Ishikawa (cell line): Measurements from ENCODE around the gene FBLN5.

Experiments
- CEBPB ChIP-seq: IDR thresholded peaks from 2 replicates; pipeline ENCODE4 v1.6.1; 2012
- CREB1 ChIP-seq: IDR thresholded peaks from 2 replicates; pipeline ENCODE4 v1.6.1; 2012; ENCODE audit warnings: low read depth
- EGR1 ChIP-seq: IDR thresholded peaks from 2 replicates; pipeline ENCODE4 v1.6.1; 2012
- EP300 ChIP-seq: IDR thresholded peaks from 2 replicates; pipeline ENCODE4 v1.6.1; 2012; ENCODE audit warnings: borderline replicate concordance
- FOXM1 ChIP-seq: IDR thresholded peaks from 2 replicates; pipeline ENCODE4 v1.6.1; 2012; ENCODE audit warnings: low read depth, borderline replicate concordance
- NFIC ChIP-seq: IDR thresholded peaks from 2 replicates; pipeline ENCODE4 v1.6.1; 2012
- RAD21 ChIP-seq: IDR thresholded peaks from 2 replicates; pipeline ENCODE4 v1.6.1; 2012; ENCODE audit warnings: low read depth
- TAF1 ChIP-seq: IDR thresholded peaks from 2 replicates; pipeline ENCODE4 v1.6.1; 2012; ENCODE audit warnings: low read depth, mild to moderate bottlenecking
- TCF12 ChIP-seq: IDR thresholded peaks from 2 replicates; pipeline ENCODE4 v1.6.1; 2012; ENCODE audit warnings: low read depth
- TEAD4 ChIP-seq: IDR thresholded peaks from 2 replicates; pipeline ENCODE4 v1.6.1; 2012
- YY1 ChIP-seq: IDR thresholded peaks from 2 replicates; pipeline ENCODE4 v1.6.1; 2012; ENCODE audit warnings: low read depth
- ZBTB7A ChIP-seq: IDR thresholded peaks from 2 replicates; pipeline ENCODE4 v1.6.1; 2012; ENCODE audit warnings: low read depth
- TF ChIP-seq, protein P1 (sequence below): IDR thresholded peaks from 2 replicates; pipeline ENCODE4 v1.6.1; 2012; ENCODE audit warnings: low read depth, mild to moderate bottlenecking
- TF ChIP-seq, protein P2 (sequence below): IDR thresholded peaks from 2 replicates; pipeline ENCODE4 v1.6.1; 2012
- TF ChIP-seq, protein P3 (sequence below): IDR thresholded peaks from 2 replicates; pipeline ENCODE4 v1.6.1; 2012

FBLN5 gene

DNA sequence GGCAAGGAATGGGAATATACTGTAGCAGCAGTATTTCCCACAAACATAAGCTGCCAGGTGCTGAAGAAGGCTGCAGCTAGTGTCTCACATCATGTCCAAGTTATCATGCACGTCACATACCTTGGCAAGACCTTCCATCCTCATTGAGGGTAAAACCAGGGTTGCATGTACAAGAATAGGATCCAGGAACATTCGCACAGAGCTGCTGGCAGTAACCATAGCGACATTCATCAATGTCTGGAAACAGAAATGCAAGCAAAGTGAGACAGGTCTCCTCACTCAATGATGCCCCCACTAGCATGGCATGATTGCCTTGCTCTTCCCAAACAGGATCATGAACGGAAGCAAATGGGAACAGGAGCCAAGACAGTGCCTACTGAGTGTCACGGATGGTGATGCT, 56.4 kb downstream of the FBLN5 start:
- TF ChIP-seq CEBPB (no peak), FOXM1 (no peak), YY1 (no peak), ZBTB7A (no peak), TEAD4 (no peak), RAD21 (no peak), TCF12 (no peak), NFIC (no peak), EGR1 (no peak), EP300 (no peak), TAF1 (no peak), CREB1 (no peak)
- TF ChIP-seq, protein P1, sequence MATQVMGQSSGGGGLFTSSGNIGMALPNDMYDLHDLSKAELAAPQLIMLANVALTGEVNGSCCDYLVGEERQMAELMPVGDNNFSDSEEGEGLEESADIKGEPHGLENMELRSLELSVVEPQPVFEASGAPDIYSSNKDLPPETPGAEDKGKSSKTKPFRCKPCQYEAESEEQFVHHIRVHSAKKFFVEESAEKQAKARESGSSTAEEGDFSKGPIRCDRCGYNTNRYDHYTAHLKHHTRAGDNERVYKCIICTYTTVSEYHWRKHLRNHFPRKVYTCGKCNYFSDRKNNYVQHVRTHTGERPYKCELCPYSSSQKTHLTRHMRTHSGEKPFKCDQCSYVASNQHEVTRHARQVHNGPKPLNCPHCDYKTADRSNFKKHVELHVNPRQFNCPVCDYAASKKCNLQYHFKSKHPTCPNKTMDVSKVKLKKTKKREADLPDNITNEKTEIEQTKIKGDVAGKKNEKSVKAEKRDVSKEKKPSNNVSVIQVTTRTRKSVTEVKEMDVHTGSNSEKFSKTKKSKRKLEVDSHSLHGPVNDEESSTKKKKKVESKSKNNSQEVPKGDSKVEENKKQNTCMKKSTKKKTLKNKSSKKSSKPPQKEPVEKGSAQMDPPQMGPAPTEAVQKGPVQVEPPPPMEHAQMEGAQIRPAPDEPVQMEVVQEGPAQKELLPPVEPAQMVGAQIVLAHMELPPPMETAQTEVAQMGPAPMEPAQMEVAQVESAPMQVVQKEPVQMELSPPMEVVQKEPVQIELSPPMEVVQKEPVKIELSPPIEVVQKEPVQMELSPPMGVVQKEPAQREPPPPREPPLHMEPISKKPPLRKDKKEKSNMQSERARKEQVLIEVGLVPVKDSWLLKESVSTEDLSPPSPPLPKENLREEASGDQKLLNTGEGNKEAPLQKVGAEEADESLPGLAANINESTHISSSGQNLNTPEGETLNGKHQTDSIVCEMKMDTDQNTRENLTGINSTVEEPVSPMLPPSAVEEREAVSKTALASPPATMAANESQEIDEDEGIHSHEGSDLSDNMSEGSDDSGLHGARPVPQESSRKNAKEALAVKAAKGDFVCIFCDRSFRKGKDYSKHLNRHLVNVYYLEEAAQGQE: no peak
- TF ChIP-seq, protein P2, sequence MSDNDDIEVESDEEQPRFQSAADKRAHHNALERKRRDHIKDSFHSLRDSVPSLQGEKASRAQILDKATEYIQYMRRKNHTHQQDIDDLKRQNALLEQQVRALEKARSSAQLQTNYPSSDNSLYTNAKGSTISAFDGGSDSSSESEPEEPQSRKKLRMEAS: no peak
- TF ChIP-seq, protein P3, sequence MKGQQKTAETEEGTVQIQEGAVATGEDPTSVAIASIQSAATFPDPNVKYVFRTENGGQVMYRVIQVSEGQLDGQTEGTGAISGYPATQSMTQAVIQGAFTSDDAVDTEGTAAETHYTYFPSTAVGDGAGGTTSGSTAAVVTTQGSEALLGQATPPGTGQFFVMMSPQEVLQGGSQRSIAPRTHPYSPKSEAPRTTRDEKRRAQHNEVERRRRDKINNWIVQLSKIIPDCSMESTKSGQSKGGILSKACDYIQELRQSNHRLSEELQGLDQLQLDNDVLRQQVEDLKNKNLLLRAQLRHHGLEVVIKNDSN: no peak

DNA sequence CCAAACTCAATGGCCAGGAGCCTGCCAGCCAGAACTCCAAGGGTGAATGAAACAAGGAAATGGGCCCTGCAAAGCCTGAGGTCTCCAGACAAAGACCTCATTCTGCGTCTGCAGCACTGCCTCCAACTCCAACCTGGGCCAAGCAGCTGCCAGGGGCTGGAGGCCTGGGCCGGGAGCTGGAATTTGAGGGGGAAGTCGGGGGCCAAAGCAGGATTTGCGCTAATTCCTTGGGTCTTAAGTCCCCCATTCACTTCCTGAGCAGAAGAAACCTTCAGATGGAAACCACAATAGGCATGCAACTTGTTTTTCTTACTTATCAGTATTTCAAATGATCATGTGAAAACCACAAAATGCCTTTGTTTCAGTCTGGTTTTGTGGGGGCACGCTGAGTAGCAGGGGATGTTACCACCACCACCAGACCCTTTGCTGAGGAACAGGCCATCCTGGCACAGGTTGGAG, 57.2 kb downstream of the FBLN5 start:
- no peak for TF ChIP-seq EP300
- TF ChIP-seq ZBTB7A: no peak
- TF ChIP-seq, protein P1: no peak
- no peak for TF ChIP-seq EGR1
- no peak for TF ChIP-seq TEAD4
- TF ChIP-seq FOXM1: no peak
- TF ChIP-seq CREB1: no peak
- no peak for TF ChIP-seq NFIC
- TF ChIP-seq TAF1: no peak
- TF ChIP-seq, protein P3: no peak
- TF ChIP-seq RAD21: no peak
- no peak for TF ChIP-seq CEBPB
- no peak for TF ChIP-seq TCF12
- no peak for TF ChIP-seq YY1
- TF ChIP-seq, protein P2: no peak

DNA sequence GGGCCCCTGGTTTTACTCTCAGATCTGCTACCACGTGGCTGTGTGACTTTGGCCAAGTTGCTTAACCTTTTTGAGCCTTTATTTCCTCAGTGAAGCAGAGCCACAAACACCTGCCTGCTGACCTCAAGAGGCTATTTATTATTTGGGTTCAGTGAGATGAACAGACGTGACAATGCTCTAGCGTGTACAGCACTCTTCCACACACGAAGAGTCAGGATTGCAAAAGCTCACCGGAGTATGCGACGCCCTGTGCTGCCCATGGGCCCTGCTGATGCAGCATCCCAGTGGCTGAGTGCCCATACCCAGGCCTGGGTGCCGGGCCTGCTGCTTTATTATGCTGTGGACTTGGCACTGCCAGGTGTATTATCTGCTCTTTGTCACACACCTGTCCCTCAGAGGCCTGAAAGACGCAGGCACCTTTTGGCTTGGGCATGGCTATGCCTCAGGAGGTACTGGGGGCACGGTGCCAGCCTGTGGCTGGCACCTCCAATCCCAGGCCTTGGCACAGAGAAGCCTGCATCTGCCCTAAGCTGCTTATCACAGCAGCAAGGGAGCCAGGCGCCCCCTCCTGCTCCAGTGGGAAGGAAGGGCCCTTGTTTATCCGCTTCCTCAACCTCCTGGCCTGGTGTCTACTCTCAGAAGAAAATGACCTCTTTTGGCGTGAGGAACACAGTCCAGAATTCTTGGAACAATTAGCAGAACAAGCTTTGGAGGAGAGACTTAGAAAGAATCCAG, 57.9 kb downstream of the FBLN5 start:
- no peak for TF ChIP-seq TCF12
- TF ChIP-seq, protein P1: no peak
- TF ChIP-seq ZBTB7A: no peak
- TF ChIP-seq CREB1: no peak
- TF ChIP-seq TEAD4: no peak
- TF ChIP-seq FOXM1: no peak
- TF ChIP-seq, protein P2: no peak
- TF ChIP-seq CEBPB: no peak
- no peak for TF ChIP-seq NFIC
- TF ChIP-seq, protein P3: no peak
- TF ChIP-seq TAF1: no peak
- TF ChIP-seq EGR1: no peak
- no peak for TF ChIP-seq EP300
- no peak for TF ChIP-seq YY1
- no peak for TF ChIP-seq RAD21
